ENCODE results near the gene RNASE9.
"Not testable (repeated sequence)": the region's sequence is repeated elsewhere in the genome, so short reads cannot be mapped to it uniquely, and the experiment has no call there.

Gene RNASE9

DNA sequence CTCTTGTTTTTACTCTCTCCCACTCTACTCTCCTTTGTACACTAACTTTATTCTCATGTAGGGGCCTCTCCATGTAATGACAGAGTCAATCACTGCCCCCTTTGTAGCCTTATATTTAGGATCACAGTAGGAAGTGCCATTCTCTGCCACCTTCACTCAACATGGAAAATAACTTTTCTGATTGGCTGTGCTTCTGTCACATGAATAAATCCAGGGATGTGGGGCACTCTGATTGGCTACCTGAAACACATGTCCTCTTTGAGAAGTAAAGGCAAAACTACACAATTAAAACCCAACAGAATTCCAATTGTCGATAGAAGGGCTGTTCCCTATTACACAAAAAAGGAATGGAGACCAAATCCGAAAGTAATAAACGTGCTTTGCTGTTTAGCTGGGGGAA lies at the start of gene RNASE9:
Gene RNASE9, minus strand, starts transcription at position 87 of the 400 bp plus-strand sequence.
- no peak for DNase-seq (ENCODE audit: insufficient read length, low spot score)
- no peak for FAIRE-seq

DNA sequence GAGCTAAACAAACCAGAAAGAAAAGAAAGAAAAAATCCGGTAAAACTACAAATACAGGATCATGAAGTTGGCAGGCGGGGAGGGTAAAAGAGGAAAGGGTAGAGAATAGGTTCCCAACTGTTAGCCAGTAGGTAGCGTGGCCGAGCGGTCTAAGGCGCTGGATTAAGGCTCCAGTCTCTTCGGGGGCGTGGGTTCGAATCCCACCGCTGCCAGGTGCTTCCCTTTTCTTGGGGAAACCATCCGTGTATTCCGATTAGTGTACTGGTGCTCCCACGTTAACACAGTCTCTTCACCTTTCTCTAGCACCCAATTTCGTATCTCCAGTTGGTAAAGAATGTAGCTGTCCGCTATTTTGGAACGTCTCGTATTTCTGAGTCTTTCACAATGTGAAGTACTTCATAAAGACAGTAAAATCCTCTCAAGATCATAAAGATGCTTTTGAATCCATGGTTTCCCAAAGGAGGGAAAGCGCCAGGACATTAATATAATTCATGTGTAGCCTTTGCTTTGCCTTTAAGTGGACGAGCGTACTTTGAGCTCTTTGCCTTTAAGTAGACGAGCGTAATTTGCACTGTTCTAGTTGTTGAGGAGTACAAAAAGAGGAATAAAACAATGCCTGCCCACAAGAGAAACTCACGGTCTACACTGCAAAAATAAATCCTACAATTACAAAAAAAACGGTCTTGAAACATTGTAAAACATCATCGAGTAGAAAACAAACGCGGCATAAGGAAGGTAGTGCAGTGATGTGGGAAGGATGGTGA lies 49.3 kb upstream of the RNASE9 start:
- DNase-seq (ENCODE audit: insufficient read length, low spot score) (no peak), FAIRE-seq (peak; percentile 51)

DNA sequence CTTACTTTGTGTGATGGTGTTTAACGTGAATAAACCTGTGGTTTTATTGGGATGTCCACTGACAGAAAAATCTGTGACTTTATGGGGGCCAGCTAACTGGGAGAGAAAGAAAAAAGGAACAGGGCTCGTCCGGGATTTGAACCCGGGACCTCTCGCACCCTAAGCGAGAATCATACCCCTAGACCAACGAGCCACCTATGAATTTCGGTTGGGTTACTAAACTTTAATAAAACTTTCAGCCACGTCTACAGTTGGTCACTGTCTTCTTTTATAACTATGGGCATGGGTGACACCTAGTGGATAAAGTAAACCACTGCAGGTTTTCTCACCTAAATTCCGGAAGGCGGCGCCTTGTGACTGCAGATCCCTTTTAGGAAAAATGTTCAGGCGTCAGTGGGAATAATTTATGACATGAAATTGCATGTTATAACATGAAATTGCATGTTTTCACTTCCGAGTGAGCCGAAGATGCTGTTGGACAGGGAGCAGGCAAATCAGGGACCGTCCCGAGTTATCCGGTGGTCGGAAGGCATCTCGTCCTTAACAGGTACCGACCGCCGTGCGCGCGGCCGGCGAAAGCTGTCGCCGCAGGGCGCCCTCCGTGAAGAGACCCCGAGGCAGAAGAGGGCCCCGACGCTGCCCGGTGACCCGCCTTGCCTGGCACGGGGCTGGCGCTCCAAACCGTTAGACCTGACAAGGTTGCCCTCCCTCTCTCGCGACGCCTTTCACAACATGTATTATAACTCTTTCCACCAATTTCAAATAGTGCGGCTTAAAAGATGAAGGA lies 48.6 kb upstream of the RNASE9 start:
- DNase-seq (ENCODE audit: insufficient read length, low spot score) (peak; percentile 45), FAIRE-seq (peak; percentile 45)

DNA sequence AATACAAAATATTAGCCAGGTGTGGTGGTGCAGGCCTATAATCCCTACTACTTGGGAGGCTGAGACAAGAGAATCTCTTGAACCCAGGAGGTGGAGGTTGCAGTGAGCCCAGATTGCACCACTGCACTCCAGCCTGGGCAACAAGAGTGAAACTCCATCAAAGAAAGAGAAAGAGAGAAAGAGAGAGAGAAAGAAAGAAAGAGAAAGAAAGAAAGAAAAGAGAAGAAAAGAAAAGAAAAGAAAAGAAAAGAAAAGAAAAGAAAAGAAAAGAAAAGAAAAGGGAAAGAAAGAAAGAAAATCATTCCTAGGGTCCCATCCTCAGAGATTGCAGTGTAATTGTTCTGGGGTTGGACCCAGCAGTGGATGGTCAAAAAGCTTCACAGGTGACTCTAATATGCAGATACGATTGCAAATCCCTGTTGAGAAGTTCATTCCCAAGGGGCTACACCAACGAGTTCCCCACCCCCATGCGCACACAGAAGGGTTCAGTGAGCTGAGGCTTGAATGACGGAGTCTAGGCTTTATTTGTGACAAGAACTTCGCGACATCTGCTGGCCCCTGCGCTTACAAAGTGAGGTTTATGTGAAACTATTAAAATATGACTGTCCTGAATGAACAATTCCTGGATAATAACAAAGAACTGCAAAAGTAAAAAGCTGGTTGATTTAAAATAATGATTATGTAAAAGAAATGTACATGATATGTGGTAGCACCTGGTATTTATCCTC lies 47.7 kb upstream of the RNASE9 start:
- no peak for FAIRE-seq
- no peak for DNase-seq (ENCODE audit: insufficient read length, low spot score)

DNA sequence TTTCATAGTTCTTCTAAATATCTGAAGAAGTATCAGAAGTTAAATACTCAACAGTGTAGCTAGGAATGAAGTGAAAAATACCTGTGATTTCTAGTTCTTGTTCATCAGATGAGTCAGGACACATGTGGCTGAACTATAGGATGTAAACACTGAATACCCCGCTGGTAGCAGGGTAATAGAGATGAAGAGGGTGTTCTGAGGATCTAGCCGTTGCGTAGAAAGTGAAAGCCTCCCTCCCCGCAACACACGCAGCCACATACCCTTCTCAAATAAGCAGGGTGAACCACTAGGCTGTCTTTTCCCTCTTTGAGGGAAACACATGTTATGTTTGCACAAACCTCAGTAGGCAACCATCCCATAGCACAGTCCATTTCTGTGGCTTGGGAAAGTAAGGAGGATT lies 46.8 kb upstream of the RNASE9 start:
- FAIRE-seq: no peak

DNA sequence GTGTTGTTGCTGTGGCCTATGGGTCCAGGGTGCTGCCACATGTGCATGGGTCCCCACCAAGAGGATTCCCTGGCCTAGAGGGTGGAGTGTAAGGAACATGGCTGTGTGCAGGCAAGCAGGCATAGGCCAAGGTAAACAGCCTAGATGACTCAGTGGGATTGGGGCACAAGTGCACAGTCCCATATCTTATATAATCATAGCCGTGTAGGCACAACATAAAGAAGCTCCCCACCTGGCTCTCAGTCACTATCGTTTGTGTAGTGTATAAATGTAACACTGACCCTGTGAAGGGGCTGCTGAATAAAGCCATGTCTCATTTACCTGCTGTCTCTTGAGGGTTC lies 46.0 kb upstream of the RNASE9 start:
- DNase-seq (ENCODE audit: insufficient read length, low spot score) (no peak), FAIRE-seq (no peak)

More for the DNA sequence above, 46.8 kb upstream of the RNASE9 start:
- no peak for DNase-seq (ENCODE audit: insufficient read length, low spot score)

DNA sequence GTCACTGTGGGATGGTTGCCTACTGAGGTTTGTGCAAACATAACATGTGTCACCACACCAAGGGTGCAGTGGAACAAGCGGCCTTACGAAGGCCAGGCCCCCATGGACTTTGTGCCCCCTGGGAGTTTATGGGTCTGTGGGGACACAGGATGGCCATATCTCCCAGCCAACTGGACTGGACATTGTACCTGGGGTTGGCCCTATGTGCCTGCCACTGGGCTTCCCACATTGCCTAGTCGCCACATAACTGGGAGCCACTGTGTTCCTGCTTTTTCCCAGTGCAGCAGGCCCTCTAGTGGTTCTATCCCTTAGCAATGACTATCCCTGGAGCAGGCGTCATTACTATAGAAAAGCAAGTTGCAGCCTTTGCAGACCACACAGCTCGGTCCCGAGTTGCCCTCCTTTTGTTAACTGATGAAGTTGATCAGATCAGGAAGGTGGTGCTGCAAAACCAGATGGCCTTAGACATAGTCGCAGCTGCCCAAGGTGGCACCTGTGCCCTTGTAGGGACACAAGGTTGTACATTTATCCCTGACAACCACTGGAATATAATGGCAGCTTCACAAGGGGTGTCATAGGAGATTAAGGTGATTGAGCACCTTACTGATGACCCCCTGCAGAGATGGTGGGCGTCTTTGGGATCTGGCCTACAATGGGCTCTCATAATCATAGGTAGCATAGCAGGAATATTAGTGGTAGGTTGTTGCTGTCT lies 45.5 kb upstream of the RNASE9 start:
- FAIRE-seq (no peak), DNase-seq (ENCODE audit: insufficient read length, low spot score) (no peak)

DNA sequence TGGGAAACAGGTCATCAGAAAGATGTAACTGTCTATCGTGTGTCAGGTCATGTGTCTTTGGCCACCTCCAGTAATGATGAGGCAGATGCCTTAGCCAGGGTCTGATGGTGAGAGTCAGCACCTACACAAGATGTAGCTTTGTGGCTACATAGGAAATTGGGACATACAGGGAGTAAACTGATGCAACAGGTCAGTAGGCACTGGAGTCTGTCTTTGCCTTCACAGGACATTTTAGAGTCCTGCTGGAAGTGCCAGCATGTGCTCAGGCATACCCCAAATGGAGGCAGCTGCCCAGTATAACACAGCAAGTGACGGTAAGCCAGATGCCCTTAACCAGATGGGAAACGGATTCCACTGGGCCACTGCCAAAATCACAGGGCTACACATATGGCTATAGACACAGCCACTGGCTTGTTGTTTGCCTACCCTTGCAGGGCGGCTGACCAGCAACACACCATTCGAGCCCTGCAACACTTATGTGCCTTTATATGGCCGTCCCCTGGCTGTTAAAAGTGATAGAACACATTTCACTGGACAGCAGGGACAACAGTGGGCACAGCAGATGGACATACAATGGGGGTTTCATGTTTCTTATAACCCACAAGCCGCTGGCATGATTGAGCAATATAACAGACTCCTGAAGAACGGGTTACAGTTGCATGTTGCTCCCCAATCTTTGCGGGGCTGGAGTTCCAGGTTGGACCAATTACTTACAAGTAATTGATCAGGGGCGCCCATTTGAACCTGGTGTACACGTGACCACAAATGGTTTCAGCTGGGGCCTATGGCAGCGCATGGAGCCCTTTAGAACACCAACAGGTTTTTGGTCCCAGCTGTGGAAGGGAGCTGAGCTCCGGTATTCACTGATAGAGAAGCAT lies 43.2 kb upstream of the RNASE9 start:
- no peak for FAIRE-seq
- no peak for DNase-seq (ENCODE audit: insufficient read length, low spot score)

DNA sequence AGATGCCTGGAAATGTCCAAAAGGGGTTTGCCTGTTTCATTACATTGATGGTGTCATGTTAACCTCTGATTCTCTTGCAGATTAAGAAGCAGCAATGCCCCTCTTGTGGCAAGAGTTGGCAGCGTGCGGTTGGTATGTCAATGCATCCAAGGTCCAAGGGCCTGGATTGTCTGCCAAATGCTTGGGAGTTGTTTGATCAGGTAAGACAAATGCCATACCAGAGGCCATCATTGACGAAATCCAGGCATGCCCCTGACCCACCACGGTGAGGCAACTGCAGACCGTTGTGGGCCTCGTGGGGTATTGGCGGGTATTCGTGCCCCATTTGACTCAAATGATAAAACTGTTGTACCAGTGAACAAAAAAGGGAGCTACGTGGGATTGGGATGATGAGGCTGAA lies 41.7 kb upstream of the RNASE9 start:
- DNase-seq (ENCODE audit: insufficient read length, low spot score) (no peak), FAIRE-seq (no peak)

DNA sequence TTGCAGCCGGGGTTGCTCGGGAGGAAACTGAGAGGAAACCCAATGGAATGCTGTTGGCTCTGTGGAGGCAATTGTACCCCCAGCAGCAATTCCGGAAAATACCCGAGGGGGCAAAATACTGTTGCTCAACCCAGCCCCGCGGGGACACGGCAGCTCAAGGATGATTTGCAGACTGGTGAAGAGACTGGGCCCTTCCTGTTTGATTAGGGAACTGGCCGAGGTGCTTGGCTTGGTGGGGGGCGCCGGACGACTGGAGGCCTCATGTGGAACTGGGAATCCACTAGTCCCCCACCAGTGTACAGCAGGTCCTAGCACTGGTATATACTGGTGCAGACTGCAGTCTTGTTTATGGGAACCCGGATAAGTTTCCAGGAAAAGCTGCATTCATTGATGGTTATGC lies 40.7 kb upstream of the RNASE9 start:
- FAIRE-seq: no peak
- DNase-seq (ENCODE audit: insufficient read length, low spot score): no peak

DNA sequence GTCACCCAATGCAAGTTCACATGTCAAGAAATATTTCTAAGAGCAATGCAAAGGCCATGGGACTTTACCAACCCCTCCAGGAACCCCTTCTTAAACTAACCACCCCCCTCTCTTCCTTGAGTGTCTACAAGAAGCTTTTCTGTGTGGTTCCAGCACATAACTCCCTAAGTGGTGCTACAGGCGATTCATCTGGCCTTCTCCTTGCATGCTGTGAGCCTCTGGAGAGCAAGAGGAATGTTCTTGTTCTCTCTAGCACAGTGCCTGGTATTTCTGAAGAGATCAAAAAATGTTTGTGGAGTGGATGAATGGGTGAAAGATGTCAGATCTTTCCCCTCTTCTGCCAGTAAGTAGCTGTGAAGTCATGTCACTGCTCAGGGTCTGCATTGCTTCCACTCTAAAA lies 36.3 kb upstream of the RNASE9 start:
- FAIRE-seq (no peak), DNase-seq (ENCODE audit: insufficient read length, low spot score) (no peak)

DNA sequence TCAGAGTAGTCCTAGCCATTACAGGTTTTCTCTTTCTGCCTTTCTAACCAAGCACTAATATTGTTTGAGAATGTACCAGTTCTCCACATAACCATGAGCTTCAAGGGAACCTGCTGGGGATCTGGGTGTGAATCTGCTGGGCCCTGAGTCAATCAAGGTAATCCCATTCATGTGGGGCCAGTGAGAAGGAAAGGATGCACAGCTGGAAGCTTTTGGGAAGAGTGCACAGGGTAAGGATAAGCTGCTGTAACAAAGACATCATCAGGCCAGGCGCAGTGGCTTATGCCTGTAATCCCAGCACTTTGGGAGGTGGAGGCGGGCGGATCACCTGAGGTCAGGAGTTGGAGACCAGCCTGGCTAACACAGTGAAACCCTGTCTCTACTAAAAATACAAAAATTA lies 34.9 kb upstream of the RNASE9 start:
- not testable (repeated sequence) for FAIRE-seq; DNase-seq (ENCODE audit: insufficient read length, low spot score)

DNA sequence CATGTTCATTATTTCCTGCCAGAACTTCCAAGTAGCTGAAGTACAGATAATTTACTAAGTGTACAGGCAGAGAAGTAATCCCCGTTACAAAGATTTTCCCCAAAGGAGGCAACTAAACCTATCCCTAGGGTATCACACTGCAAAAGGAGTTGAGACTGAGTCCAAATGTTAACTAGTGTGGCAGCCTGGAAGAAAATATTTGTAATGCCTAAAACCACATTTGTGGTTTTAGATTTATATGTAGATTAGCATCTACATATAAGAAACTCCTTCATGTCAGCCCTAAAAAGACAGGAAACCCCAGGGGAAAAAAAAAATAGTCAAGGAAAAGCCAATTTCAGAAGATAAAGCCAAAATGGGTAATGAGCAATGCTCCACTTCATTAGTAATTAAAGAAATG lies 31.7 kb upstream of the RNASE9 start:
- DNase-seq (ENCODE audit: insufficient read length, low spot score): no peak
- FAIRE-seq: no peak

DNA sequence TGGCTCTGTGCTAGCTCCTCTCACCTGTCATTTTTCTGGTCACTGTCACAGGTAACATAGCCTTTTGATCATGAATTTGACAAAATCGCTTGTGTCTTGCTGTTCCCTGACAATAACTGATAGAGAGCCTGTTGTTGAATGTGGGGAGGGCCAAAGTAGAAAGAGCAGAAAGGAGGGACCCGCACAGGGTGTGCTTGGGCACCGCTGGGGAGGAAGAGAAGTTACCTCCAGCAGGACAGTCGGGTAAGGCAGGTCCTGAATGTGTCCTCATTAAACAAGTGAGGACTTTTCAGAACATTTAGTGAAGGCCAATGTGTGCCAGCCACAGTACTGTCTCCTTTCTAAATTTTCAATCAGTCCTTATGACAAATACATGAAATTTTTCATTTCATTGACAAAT lies 30.4 kb upstream of the RNASE9 start, which contains the start of gene RNASE12:
Gene RNASE12, minus strand, starts transcription at position 142 of the 400 bp plus-strand sequence. CDS start 653 bp downstream, outside the sequence.
- FAIRE-seq: no peak
- DNase-seq (ENCODE audit: insufficient read length, low spot score): no peak

DNA sequence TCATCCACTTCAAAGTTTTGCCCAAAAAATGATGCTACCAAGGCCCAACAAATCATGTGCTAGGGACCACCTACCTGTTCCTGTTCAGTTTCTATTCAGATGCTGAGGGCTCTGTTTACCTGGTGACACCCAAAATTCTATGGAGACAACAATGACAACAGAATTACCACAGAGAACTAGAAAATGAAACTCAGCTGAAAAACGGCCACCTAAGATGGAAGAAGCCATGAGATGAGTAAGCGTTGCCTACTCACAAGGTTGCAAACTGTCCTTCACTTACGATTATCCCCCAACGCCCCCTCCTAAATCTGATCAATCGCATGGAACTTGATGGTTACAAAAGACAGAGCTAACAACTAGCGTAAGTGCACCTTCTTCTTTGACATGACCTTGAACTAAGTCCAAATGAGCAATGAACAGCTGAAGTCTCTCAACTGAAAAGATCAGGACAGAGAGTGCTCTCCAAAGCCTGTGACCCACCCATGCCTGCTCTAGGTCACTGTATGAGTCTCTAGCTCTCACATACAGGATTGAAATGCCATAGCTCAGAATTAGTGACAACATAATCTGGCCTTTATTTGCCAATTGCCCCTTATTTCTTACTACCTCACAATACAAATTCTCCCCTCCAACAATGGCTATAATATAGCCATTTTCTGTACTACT lies 26.8 kb upstream of the RNASE9 start, which contains the start of gene RNASE11:
Gene RNASE11, minus strand, starts transcription at position 513 of the 666 bp plus-strand sequence.
- FAIRE-seq (no peak), DNase-seq (ENCODE audit: insufficient read length, low spot score) (no peak)

DNA sequence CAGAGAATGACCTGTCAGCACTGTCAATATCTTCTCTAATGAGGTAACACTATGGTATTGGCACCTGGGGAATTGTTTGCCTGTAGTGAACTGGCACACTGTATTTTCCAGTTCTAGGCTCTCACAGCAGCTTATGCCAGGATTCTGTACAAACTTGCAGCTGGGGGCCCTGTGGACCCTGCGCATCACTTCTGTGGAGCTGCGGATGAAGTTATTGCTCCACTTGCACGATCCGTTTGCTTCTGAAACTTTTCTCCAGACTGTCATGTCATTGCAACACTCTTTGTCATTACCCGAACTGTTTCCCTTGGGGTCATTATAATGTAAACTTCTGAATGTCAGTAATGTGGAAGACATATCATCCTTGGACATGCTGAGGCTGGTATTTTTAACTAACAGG lies 23.1 kb upstream of the RNASE9 start:
- DNase-seq (ENCODE audit: insufficient read length, low spot score) (no peak), FAIRE-seq (no peak)

DNA sequence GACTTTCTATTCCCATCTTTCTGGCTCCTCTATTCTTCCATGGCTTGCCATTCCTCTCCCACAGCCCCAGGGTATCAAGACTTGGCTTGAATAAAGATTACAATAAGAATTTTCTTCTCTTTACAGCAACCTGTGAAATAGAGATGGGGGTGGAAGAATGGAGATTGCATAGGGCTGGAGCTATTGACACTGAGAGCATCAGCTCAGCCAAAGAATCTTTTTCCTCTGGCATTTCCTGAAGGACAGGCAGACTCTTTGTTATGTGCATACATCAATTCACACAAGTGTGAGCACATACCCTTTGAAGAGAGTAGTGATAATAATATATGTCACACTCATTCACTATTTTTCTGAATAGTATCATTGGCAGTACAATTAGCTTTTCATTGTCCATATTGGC lies 22.3 kb upstream of the RNASE9 start:
- DNase-seq (ENCODE audit: insufficient read length, low spot score) (no peak), FAIRE-seq (no peak)

DNA sequence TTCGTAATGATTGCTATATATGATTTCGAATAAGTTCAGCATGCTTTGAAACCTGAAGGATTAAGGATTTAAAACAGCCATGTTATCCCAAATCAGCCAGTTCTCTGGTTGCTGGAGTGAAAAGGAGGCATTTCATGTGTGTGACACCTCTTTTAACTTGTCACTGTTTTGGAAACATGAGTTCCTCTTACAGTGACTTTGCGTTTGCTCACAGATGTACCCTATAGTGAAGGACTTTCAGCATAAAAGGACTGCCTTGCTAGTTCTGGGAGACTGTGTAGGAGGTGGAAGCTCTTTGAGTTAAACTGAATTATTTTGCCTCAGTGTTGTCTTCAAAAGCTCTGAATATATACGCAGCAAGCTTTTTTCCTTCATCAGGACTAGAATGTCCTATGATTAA lies 19.4 kb upstream of the RNASE9 start:
- FAIRE-seq (no peak), DNase-seq (ENCODE audit: insufficient read length, low spot score) (no peak)

DNA sequence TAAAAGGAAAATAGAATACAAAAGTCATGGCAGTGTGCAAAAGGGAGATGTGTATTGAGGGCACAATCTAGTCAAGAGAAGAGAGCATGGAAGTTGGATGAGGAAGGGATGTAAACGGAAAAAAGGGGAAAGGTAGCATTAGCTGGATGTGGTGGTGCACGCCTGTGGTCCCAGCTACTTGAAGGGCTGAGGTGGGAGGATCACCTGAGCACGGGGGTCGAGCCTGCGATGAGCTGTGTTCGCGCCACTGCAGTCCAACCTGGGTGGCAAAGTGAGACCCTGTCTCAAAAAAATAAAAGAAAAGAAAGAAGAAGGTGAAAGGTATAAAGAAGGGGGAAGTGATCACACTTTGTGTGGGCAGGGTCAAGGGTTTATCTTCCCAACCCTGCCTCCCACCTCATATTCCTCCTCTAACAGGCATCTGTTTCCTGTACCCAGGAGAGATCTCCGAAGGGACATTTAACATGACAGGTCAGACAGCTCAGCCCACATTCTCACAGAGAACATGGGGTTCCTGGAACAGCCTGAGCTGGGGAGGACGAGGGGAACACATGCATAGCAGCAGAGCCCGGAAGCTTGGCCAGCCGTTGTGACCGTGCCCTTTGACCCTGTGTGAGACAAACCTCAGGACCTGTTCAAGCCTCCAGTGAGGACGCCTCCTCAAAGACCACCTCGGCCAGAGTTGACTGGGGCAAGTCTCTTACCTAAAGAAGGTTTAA lies 18.1 kb upstream of the RNASE9 start:
- FAIRE-seq: no peak
- no peak for DNase-seq (ENCODE audit: insufficient read length, low spot score)
